Endothelial cell of umbilical vein (primary cell): ENCODE results near the gene B4GALT5. TPM values are rescaled to one million over a fixed set of nuclear protein-coding genes. Genes with fewer than 3 reads are reported as not detected.

Experiments used
- BruUV-seq: library from RNA; stranded (reverse); fragments of 400-500 nt; replicated peaks from 2 replicates; lab custom pipeline; 2021; lab: Mats Ljungman, UMichigan
- CTCF ChIA-PET: fragments of 300-600, 350-600 bp; sonication (Branson Sonifier 250); formaldehyde crosslinking; loops from one replicate; lab custom pipeline; 2021; ENCODE audit warnings: antibody characterized with exemption, inconsistent platforms; lab: Charles Lee
- POLR2A ChIA-PET: fragments of 300-600, 350-600 bp; sonication (Branson Sonifier 250); formaldehyde crosslinking; loops from one replicate; lab custom pipeline; 2021; ENCODE audit warnings: antibody characterized with exemption, inconsistent platforms; lab: Charles Lee
- DNase-seq: peaks from one replicate; pipeline ENCODE4 v3.0.0-alpha.2; 2011; ENCODE audit warnings: low read depth, low spot score
- FAIRE-seq: peaks from 2 replicates; lab custom pipeline; 2011; peaks lifted over from hg19 to GRCh38; lab: Jason Lieb, UNC
- H2AFZ ChIP-seq: 2 replicates; pipeline ENCODE4 v1.6.0; 2012; ENCODE audit warnings: low read depth, low read length, control low read depth, inconsistent platforms
- H3K27ac ChIP-seq: 2 replicates; pipeline ENCODE4 v1.5.1; 2011; ENCODE audit warnings: low read depth, mild to moderate bottlenecking, control low read depth, low read length, moderate library complexity; ENCODE audit not compliant: insufficient read depth
- H3K27me3 ChIP-seq, 2 experiments: 2 replicates each; pipeline versions ENCODE4 v1.6.0 to v1.6.1; 2011; ENCODE audit warnings: low read length in 2 of 2, mixed read lengths in 1 of 2; ENCODE audit not compliant: control insufficient read depth in 2 of 2, insufficient read depth in 2 of 2
- H3K36me3 ChIP-seq, 2 experiments: 2 replicates in 1 of 2; 3 replicates in 1 of 2; pipeline ENCODE4 v1.5.1; 2011; ENCODE audit warnings: low read length in 2 of 2, mild to moderate bottlenecking in 1 of 2, moderate library complexity in 1 of 2; ENCODE audit not compliant: control insufficient read depth in 2 of 2, insufficient read depth in 2 of 2; ENCODE audit errors: extremely low read depth in 1 of 2
- H3K4me1 ChIP-seq: 3 replicates; pipeline ENCODE4 v1.5.1; 2011; ENCODE audit warnings: mild to moderate bottlenecking, low read length; ENCODE audit not compliant: control insufficient read depth, insufficient read depth; ENCODE audit errors: extremely low read depth
- H3K4me2 ChIP-seq: 2 replicates; pipeline ENCODE4 v1.6.1; 2011; ENCODE audit warnings: low read length, control low read depth, mixed read lengths; ENCODE audit not compliant: insufficient read depth
- H3K4me3 ChIP-seq, 3 experiments: fragments of 200-600 bp in 1 of 3; sonication (generic), shearing (Covaris generic) in 1 of 3; replicated peaks in 1 of 3; 2 replicates each; pipeline ENCODE4 v1.5.1; 2011 to 2016; ENCODE audit warnings: control low read depth in 3 of 3, low read length in 3 of 3, mild to moderate bottlenecking in 2 of 3, inconsistent platforms in 1 of 3, low read depth in 1 of 3, moderate library complexity in 1 of 3; ENCODE audit not compliant: insufficient read depth in 1 of 3
- H3K79me2 ChIP-seq: 2 replicates; pipeline ENCODE4 v1.6.0; 2012; ENCODE audit warnings: low read length, inconsistent platforms; ENCODE audit not compliant: control insufficient read depth, insufficient read depth
- H3K9ac ChIP-seq: replicated peaks from 2 replicates; pipeline ENCODE3; 2011; ENCODE audit warnings: low read length, control low read depth; ENCODE audit not compliant: insufficient read depth; ENCODE audit errors: extremely low read depth
- H3K9me1 ChIP-seq: replicated peaks from 3 replicates; pipeline ENCODE4 v1.6.0; 2011; ENCODE audit warnings: mild to moderate bottlenecking, low read length; ENCODE audit not compliant: control insufficient read depth, insufficient read depth; ENCODE audit errors: extremely low read depth
- H3K9me3 ChIP-seq: replicated peaks from 2 replicates; pipeline ENCODE4 v1.5.1; 2012; ENCODE audit warnings: low read length, inconsistent platforms; ENCODE audit not compliant: control insufficient read depth, insufficient read depth
- H4K20me1 ChIP-seq: replicated peaks from 2 replicates; pipeline ENCODE3; 2011; ENCODE audit warnings: mild to moderate bottlenecking, low read length; ENCODE audit not compliant: control insufficient read depth, insufficient read depth; ENCODE audit errors: extremely low read depth
- CTCF ChIP-seq, 2 donors: IDR thresholded peaks; 1 replicate in 1 of 2; 2 replicates in 1 of 2; pipeline ENCODE4 v1.5.1; 2011; ENCODE audit warnings: low read length in 2 of 2, mild to moderate bottlenecking in 2 of 2, moderate library complexity in 2 of 2, control low read depth in 1 of 2, inconsistent platforms in 1 of 2, low read depth in 1 of 2; ENCODE audit not compliant: insufficient read depth in 1 of 2; ENCODE audit errors: extremely low read depth in 1 of 2
- EZH2 ChIP-seq: IDR thresholded peaks from 2 replicates; pipeline ENCODE4 v1.6.1; 2012; ENCODE audit warnings: borderline replicate concordance, low read depth, mild to moderate bottlenecking, moderate library complexity, low read length, inconsistent platforms; ENCODE audit not compliant: severe bottlenecking
- FOS ChIP-seq: IDR thresholded peaks from 2 replicates; pipeline ENCODE4 v1.6.1; 2011; ENCODE audit warnings: mild to moderate bottlenecking, low read length, moderate library complexity, borderline replicate concordance; ENCODE audit not compliant: insufficient read depth
- GATA2 ChIP-seq: IDR thresholded peaks from 2 replicates; pipeline ENCODE4 v1.7.0; 2011; ENCODE audit warnings: low read depth, mild to moderate bottlenecking, moderate library complexity, mixed read lengths, low read length; ENCODE audit not compliant: insufficient read length, insufficient read depth
- JUN ChIP-seq: IDR thresholded peaks from 2 replicates; pipeline ENCODE4 v1.6.1; 2011; ENCODE audit warnings: borderline replicate concordance, low read depth; ENCODE audit not compliant: insufficient read length, insufficient read depth
- MAX ChIP-seq: IDR thresholded peaks from 2 replicates; pipeline ENCODE4 v1.6.1; 2011; ENCODE audit not compliant: insufficient read depth, insufficient read length
- MYC ChIP-seq: IDR thresholded peaks from one replicate; pipeline ENCODE4 v1.6.1; 2011; ENCODE audit warnings: mild to moderate bottlenecking, low read depth, low read length
- POLR2A ChIP-seq: IDR thresholded peaks from 2 replicates; pipeline ENCODE4 v1.6.1; 2012; ENCODE audit warnings: low read depth, mild to moderate bottlenecking, control low read depth, low read length
- POLR2AphosphoS5 ChIP-seq: IDR thresholded peaks from 2 replicates; pipeline ENCODE4 v1.6.1; 2012; ENCODE audit warnings: low read depth, mild to moderate bottlenecking, control low read depth, low read length, moderate library complexity; ENCODE audit not compliant: insufficient read depth
- dilution Hi-C: fragments of 300-500 bp; cut with MboI; formaldehyde crosslinking; loops from one replicate; pipeline ENCODE4 v1.15.0; 2019; ENCODE audit warnings: low sequenced_read_pairs; ENCODE audit not compliant: extremely low pct_ligation_motif_present
- intact Hi-C: fragments of 100-400 bp; cut with micrococcal nuclease; formaldehyde crosslinking; loops from one replicate; pipeline ENCODE4 v1.10.0; 2022
- polyA plus RNA-seq, 4 experiments: library from polyadenylated mRNA; depleted of rRNA in 3 of 4; stranded (reverse) in 3 of 4; unstranded in 1 of 4; fragments of >200 nt; gene quantifications; 2 replicates each; pipeline versions ENCODE4 v1.2.1 to v1.2.3, GENCODE V29; 2011 to 2012; ENCODE audit warnings: missing spikeins in 1 of 4
- total RNA-seq: library from RNA; stranded (reverse); gene quantifications from 2 replicates; pipeline ENCODE4 v1.2.3, GENCODE V29; 2021

Gene B4GALT5
- total and polyA plus RNA-seq, 2 donors (not counting 3 experiments of a cell fraction or from before 2014, with no cell fraction given): 54.4 to 70.1 TPM

DNA sequence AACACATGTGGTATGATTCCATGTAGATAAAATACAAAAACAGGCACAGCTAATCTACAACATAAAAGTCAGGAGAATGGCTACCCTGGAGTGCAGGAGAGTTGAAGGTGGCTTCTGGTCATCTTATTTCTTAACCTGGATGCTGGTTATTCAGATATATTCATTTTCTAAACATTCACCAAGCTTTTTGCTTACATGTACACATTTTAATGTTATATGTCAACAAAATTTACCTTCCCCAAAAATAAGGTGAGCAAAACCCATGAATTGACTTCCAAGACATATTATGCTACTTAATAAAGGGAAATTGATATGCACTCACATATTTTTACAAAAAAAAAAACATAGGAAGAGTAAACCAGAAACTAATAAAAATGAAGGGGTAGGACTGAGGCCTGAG, 50.6 kb downstream of the B4GALT5 start:
- no TSS peak for BruUV-seq
- no peak overlapping the region for H3K27ac ChIP-seq
- no peak overlapping the region for H3K4me2 ChIP-seq
- intact Hi-C loops (loop anchor here (5.0 kb wide), 1 partner anchor 49 kb away; the partner anchor contains the start of gene B4GALT5), dilution Hi-C loops (loop anchor here (25.0 kb wide), 1 partner anchor 174 kb away; no protein-coding TSS in a partner anchor)
- H3K4me1 ChIP-seq: peaks cover 19% of the 10 kb centered on the region
- DNase-seq: no peak
- H3K4me3 ChIP-seq: no peak overlapping the region
- H3K36me3 ChIP-seq: no peaks in the 10 kb centered on the region
- H3K79me2 ChIP-seq: peaks cover 95% of the 10 kb centered on the region
- FAIRE-seq: no peak
- H3K9me3 ChIP-seq: no peaks in the 10 kb centered on the region
- no peak for TF ChIP-seq CTCF (IDR thresholded peaks at IDR 0.05; ENCODE audit: extremely low read depth in 1 of 2, insufficient read depth in 1 of 2, low read depth in 1 of 2, low read length in 2 of 2)
- TF ChIP-seq POLR2A: no peak
- TF ChIP-seq MYC: no peak
- TF ChIP-seq JUN: no peak
- no peak for TF ChIP-seq POLR2AphosphoS5
- TF ChIP-seq EZH2: no peak
- no peak for TF ChIP-seq GATA2
- TF ChIP-seq FOS: no peak
- TF ChIP-seq MAX: no peak
- no peak overlapping the region for H2AFZ ChIP-seq
- no peaks in the 10 kb centered on the region for H3K27me3 ChIP-seq
- no peak overlapping the region for H3K9ac ChIP-seq
- H3K9me1 ChIP-seq: no peaks in the 10 kb centered on the region
- H4K20me1 ChIP-seq: peaks cover 24% of the 10 kb centered on the region
- ChIA-PET POLR2A (no interaction called here), CTCF (interaction anchor here (1.0 to 4.4 kb wide), 5 partner anchors 9 to 183 kb away, joined by 3 to 16 read pairs (median 3); partner anchors contain the start of gene SLC9A8)
